BE2C (cell line): ENCODE measurements around the gene ATP6AP2.
A peak's percentile ranks its signal among the peaks of the same experiment; 100 is the strongest.
"Not testable (repeated sequence)": the region's sequence is repeated elsewhere in the genome, so short reads cannot be mapped to it uniquely, and the experiment has no call there.

ENCODE experiments used
- DNase-seq: peaks from one replicate; pipeline ENCODE4 v3.0.0-alpha.2; 2020
- H3K27me3 ChIP-seq: fragments of 250-450 bp; sonication (Bioruptor Pico); 2 replicates; pipeline ENCODE4 v1.5.1; 2020; ENCODE audit warnings: mild to moderate bottlenecking
- H3K36me3 ChIP-seq: fragments of 250-450 bp; sonication (Bioruptor Pico); 2 replicates; pipeline ENCODE4 v1.5.1; 2020; ENCODE audit warnings: mild to moderate bottlenecking
- H3K4me1 ChIP-seq: fragments of 250-450 bp; sonication (Bioruptor Pico); 2 replicates; pipeline ENCODE4 v1.5.1; 2020
- H3K4me3 ChIP-seq: 2 replicates; pipeline ENCODE4 v1.5.1; 2011; ENCODE audit warnings: low read depth, low read length
- H3K9me3 ChIP-seq: fragments of 250-450 bp; sonication (Bioruptor Pico); 2 replicates; pipeline ENCODE4 v1.5.1; 2020
- CTCF ChIP-seq: IDR thresholded peaks from 2 replicates; pipeline ENCODE4 v1.5.1; 2012; ENCODE audit warnings: mild to moderate bottlenecking, low read depth, low read length

ATP6AP2 gene

DNA sequence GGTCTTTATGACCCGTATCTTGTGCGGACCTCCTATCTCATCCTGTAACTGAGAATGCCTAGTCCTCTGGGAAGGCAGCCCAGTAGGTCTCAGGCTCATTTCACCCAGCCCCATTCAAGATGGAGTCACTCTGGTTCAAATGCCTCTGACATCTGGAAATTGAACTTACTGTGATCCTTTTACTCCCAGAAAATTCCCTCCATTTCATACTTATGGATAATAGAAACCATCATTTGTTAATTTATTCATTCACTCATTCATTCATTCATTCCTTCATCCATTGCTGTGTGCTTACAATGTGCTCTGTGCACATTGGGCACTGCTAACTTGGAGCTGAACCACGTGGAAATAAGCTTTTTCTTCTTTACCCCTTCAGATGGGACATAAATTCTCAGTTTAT lies 9.2 kb upstream of the ATP6AP2 start:
- H3K27me3 ChIP-seq, result no peaks in the 10 kb centered on the region
- no peaks in the 10 kb centered on the region for H3K9me3 ChIP-seq
- no peaks in the 10 kb centered on the region for H3K36me3 ChIP-seq
- H3K4me1 ChIP-seq, result no peaks in the 10 kb centered on the region
- no peak for DNase-seq
- no peak for TF ChIP-seq CTCF
- no peak overlapping the region for H3K4me3 ChIP-seq

GRCh38 chrX:40573763-40574162 lies 7.0 kb upstream of the ATP6AP2 start:
- H3K27me3 ChIP-seq, result no peaks in the 10 kb centered on the region
- peak; percentile 21 for DNase-seq
- H3K4me1 ChIP-seq, result no peaks in the 10 kb centered on the region
- H3K9me3 ChIP-seq, result no peaks in the 10 kb centered on the region
- no peaks in the 10 kb centered on the region for H3K36me3 ChIP-seq
- TF ChIP-seq CTCF, result peak; percentile 80
- no peak overlapping the region for H3K4me3 ChIP-seq

- not testable (repeated sequence) for H3K4me3 ChIP-seq, H3K9me3 ChIP-seq, H3K27me3 ChIP-seq, H3K36me3 ChIP-seq, H3K4me1 ChIP-seq
- DNase-seq, result peak; percentile 66
Measured at GRCh38 chrX:40575411-40575810, 5.4 kb upstream of the ATP6AP2 start.

DNA sequence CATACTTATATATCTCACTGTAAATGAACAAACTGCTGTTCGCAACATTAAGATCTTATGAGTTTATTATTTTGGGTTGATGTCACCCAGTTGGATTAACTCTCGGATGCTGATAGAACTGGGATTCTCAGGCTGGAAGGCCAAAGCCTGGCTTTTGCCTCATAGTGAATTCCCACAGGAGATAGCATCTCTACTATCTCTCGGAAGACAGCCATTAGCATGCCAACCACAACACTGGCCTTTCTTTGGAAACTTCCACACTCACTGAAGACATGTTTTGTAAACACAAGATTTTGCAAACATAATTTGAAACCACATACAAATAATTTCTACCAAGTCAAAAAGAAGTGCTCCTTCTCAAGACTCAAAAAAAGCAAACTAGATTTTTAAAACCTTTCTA lies 4.5 kb upstream of the ATP6AP2 start:
- Histone ChIP-seq H3K4me1 (no peaks in the 10 kb centered on the region), H3K9me3 (no peaks in the 10 kb centered on the region), H3K27me3 (no peaks in the 10 kb centered on the region), H3K4me3 (no peak overlapping the region), H3K36me3 (no peaks in the 10 kb centered on the region)
- no peak for DNase-seq
- TF ChIP-seq CTCF, result no peak

DNA sequence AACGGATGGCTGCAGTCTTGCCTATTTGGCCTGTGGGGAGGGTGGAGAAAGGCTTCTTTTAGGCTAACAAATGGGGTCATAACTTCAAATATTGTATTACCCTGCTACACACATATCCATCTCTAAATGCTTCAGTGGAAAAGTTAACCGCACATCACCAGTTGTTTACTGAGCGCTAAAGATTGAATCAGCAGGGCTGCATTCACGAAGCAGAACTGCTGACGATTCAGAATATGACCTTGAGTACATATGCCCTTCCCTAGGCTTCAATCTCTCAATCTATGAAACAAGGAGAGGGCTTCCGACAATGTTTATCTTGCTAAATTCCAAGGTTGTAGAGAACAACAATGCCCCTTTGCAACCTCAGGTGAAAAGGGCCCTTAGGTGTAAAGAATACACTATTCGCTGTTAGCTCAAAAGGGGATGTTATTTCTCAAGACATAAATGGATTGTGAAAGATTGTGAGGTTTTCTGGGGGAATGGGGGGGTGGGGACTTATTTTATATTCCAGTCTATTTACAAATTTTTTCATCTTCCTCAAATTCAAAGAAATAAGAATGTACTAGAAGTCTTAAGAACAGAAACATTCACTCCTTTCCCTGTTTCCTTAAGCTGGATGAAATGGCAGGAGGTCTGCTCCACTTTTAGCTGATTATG lies 2.6 kb upstream of the ATP6AP2 start:
- Histone ChIP-seq H3K9me3 (no peaks in the 10 kb centered on the region), H3K27me3 (no peaks in the 10 kb centered on the region), H3K4me1 (no peaks in the 10 kb centered on the region), H3K36me3 (no peaks in the 10 kb centered on the region), H3K4me3 (no peak overlapping the region)
- DNase-seq, result no peak
- no peak for TF ChIP-seq CTCF

- H3K27me3 ChIP-seq, result no peaks in the 10 kb centered on the region
Measured at GRCh38 chrX:40579141-40579540, 1.6 kb upstream of the ATP6AP2 start.

More at GRCh38 chrX:40579141-40579540, 1.6 kb upstream of the ATP6AP2 start:
- H3K9me3 ChIP-seq, result no peaks in the 10 kb centered on the region
- no peak for TF ChIP-seq CTCF
- no peak for DNase-seq
- no peaks in the 10 kb centered on the region for H3K4me1 ChIP-seq
- no peak overlapping the region for H3K4me3 ChIP-seq
- H3K36me3 ChIP-seq, result no peaks in the 10 kb centered on the region
